ENCODE results near the gene HLA-DMB.

GRCh38 chr6:32970413-32971241 is 29.8 kb upstream of the HLA-DMB start:
- no peak for TF ChIP-seq CTCF (conservative IDR thresholded peaks at IDR 0.05 in 1 of 2, IDR thresholded peaks at IDR 0.05 in 1 of 2; ENCODE audit: low read depth in 1 of 2, low read length in 2 of 2)
- TF ChIP-seq EZH2 (IDR thresholded peaks at IDR 0.05; ENCODE audit: low read length, missing control alignments) = no peak

Data from fibroblast of lung (primary cell).